HepG2 (cell line): ENCODE measurements around the gene KCNH1. TPM values are rescaled to one million over a fixed set of nuclear protein-coding genes. Genes with fewer than 3 reads are reported as not detected.

ENCODE experiments used
- AHDC1 ChIP-seq: sonication (generic); formaldehyde crosslinking; IDR thresholded peaks from 2 replicates; pipeline ENCODE4 v1.5.1; 2020; ENCODE audit warnings: mild to moderate bottlenecking, missing genetic modification reagents, borderline replicate concordance
- CTCF ChIP-seq: sonication (generic); formaldehyde crosslinking; IDR thresholded peaks from 2 replicates; pipeline ENCODE4 v1.5.0; 2020; ENCODE audit warnings: mild to moderate bottlenecking, missing genetic modification reagents, moderate library complexity
- ZBTB2 ChIP-seq: sonication (generic); formaldehyde crosslinking; IDR thresholded peaks from 2 replicates; pipeline ENCODE4 v1.8.0; 2022; ENCODE audit warnings: low read depth, missing genetic modification reagents
- ZBTB38 ChIP-seq: sonication (generic); formaldehyde crosslinking; IDR thresholded peaks from 2 replicates; pipeline ENCODE4 v1.5.1; 2020; ENCODE audit warnings: mild to moderate bottlenecking, missing genetic modification reagents
- ZFP91 ChIP-seq: sonication (generic); formaldehyde crosslinking; IDR thresholded peaks from 2 replicates; pipeline ENCODE4 v1.9.0; 2022; ENCODE audit warnings: missing genetic modification reagents, mild to moderate bottlenecking, borderline replicate concordance
- ZNF766 ChIP-seq: sonication (generic); formaldehyde crosslinking; IDR thresholded peaks from 2 replicates; pipeline ENCODE4 v1.5.0; 2020; ENCODE audit warnings: missing genetic modification reagents, borderline replicate concordance
- polyA plus RNA-seq, 8 experiments: library from polyadenylated mRNA; depleted of rRNA in 3 of 8; stranded (reverse) in 7 of 8; unstranded in 1 of 8; fragments of >200 nt; fragmentation: Illumina TruSeq in 4 of 8; extraction: Trizol in 4 of 8; gene quantifications; 2 replicates each; pipeline versions ENCODE4 v1.2.1 to v1.2.3, GENCODE V29; 2011 to 2016; ENCODE audit warnings: low read depth in 4 of 8, missing spikeins in 1 of 8, mixed read lengths in 1 of 8; ENCODE audit not compliant: insufficient read depth in 1 of 8
- total RNA-seq, 5 experiments: library from RNA; depleted of rRNA; stranded (reverse); fragments of >200 nt; fragmentation: Illumina TruSeq; extraction: Trizol; gene quantifications; 2 replicates each; pipeline ENCODE4 v1.2.3, GENCODE V29; 2016; ENCODE audit warnings: low read depth in 1 of 5

Gene KCNH1
- total and polyA plus RNA-seq, 2 of the 13 experiments (the other 11 are each of a cell fraction or from before 2014, with no cell fraction given), result not detected

GRCh38 chr1:210739627-210740026, 394.3 kb downstream of the KCNH1 start (continued):
- TF ChIP-seq AHDC1 (no peak), ZFP91 (CRISPR knock-in tag) (no peak), ZBTB2 (CRISPR knock-in tag) (no peak), ZNF766 (CRISPR knock-in tag) (no peak), ZBTB38 (no peak), CTCF (no peak)
